Mucosa of descending colon (tissue), 3 donors: ENCODE data around the gene WNT7B. TPM values are rescaled to one million over a fixed set of nuclear protein-coding genes. Genes with fewer than 3 reads are reported as not detected.

Experiments
- ATAC-seq: fragments of 200-7000 bp; cut with Tn5 transposase; one replicate; pipeline ENCODE4 v1.9.1; 2020; ENCODE audit warnings: mild to moderate bottlenecking, moderate library complexity
- DNase-seq, 3 donors: peaks; one replicate each; pipeline ENCODE4 v3.0.0-alpha.2; 2020
- H3K36me3 ChIP-seq: fragments of 200-600 bp; one replicate; pipeline ENCODE4 v1.8.0; 2021; ENCODE audit warnings: low read depth, mild to moderate bottlenecking
- H3K4me1 ChIP-seq: fragments of 200-600 bp; one replicate; pipeline ENCODE4 v1.8.0; 2021; ENCODE audit warnings: low read depth, mild to moderate bottlenecking
- H3K4me3 ChIP-seq: fragments of 200-600 bp; one replicate; pipeline ENCODE4 v1.8.0; 2021; ENCODE audit warnings: mild to moderate bottlenecking
- H3K9me3 ChIP-seq: fragments of 200-600 bp; one replicate; pipeline ENCODE4 v1.8.0; 2021; ENCODE audit warnings: mild to moderate bottlenecking
- intact Hi-C, 2 donors: fragments of 100-400 bp; cut with DNase I in 1 of 2; cut with micrococcal nuclease in 1 of 2; formaldehyde crosslinking; loops; one replicate each; pipeline versions ENCODE4 v1.11.0 to v1.11.1; 2022; cut with DNase I, micrococcal nuclease
- total RNA-seq, 3 donors: library from RNA; stranded (reverse); fragmentation: NEBNext Ultra II Directional in 2 of 3; extraction: Animal tissue kit (Norgen Biotek cat#: 25700) in 2 of 3; gene quantifications; one replicate each; pipeline versions ENCODE4 v1.2.1 to v1.2.4, GENCODE V29; 2021 to 2023
- TF ChIP-seq, protein P1 (sequence below): fragments of 200-600 bp; IDR thresholded peaks from one replicate; pipeline ENCODE4 v1.8.0; 2022; ENCODE audit warnings: antibody characterized with exemption, mild to moderate bottlenecking
- donor health status: DM: no; HTN: no; CAD: no; lungs with moderate emphysema.
- donor health status: DM: no; HTN: no; CAD: no.
- donor health status: DM: no; HTN: yes; CAD: no.

The WNT7B gene
- total RNA-seq, 3 donors from 2014 or later: not detected

DNA sequence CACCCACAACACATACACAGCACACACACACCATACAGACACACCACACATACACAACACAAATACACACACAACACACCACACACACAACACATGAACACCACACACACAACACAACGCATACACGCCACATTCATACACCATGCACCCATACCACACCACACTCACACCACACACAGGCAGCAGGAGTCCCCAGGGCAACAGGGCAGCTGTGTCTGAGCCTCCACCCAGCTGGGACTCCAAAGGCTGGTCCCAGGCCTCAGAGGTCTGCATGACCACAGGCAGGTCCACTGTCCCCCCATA is 3.3 kb upstream of the WNT7B start:
- intact Hi-C loops: no loop called here
- Histone ChIP-seq H3K4me3 (no peak overlapping the region), H3K4me1 (peaks cover 17% of the 10 kb centered on the region), H3K36me3 (no peaks in the 10 kb centered on the region), H3K9me3 (no peaks in the 10 kb centered on the region)
- TF ChIP-seq, protein P1, sequence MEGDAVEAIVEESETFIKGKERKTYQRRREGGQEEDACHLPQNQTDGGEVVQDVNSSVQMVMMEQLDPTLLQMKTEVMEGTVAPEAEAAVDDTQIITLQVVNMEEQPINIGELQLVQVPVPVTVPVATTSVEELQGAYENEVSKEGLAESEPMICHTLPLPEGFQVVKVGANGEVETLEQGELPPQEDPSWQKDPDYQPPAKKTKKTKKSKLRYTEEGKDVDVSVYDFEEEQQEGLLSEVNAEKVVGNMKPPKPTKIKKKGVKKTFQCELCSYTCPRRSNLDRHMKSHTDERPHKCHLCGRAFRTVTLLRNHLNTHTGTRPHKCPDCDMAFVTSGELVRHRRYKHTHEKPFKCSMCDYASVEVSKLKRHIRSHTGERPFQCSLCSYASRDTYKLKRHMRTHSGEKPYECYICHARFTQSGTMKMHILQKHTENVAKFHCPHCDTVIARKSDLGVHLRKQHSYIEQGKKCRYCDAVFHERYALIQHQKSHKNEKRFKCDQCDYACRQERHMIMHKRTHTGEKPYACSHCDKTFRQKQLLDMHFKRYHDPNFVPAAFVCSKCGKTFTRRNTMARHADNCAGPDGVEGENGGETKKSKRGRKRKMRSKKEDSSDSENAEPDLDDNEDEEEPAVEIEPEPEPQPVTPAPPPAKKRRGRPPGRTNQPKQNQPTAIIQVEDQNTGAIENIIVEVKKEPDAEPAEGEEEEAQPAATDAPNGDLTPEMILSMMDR: no peak
- DNase-seq (no peak), ATAC-seq (no peak)

DNA sequence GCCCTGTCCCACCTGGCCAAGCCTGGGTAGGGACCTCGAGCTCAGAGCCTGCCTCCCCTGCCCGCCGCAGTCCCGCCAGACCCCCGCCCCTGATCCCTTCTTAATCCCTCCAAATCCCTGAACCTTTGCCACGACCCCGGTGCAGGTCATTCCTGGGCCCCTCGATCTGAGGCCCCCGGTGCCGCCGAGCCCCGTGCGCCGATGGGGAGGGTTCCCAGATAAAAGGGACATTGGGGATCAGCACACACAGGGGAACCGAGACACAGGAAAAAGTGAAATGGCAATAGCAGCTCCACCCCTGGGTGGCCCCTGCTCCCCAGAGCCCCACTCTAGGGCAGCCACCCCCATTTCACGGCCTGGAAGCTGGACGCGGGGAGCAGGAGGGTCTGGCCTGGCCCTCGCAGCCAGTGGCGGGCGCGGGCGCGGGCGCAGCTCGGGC is 1.3 kb upstream of the WNT7B start:
- Histone ChIP-seq H3K4me3 (no peak overlapping the region), H3K36me3 (no peaks in the 10 kb centered on the region), H3K9me3 (no peaks in the 10 kb centered on the region), H3K4me1 (peaks cover 17% of the 10 kb centered on the region)
- TF ChIP-seq, protein P1: no peak
- no peak for DNase-seq
- intact Hi-C loops: no loop called here
- no peak for ATAC-seq

- peak; percentile 8 for ATAC-seq
- intact Hi-C loops: no loop called here
- Histone ChIP-seq H3K9me3 (no peaks in the 10 kb centered on the region), H3K4me1 (peaks cover 17% of the 10 kb centered on the region), H3K36me3 (no peaks in the 10 kb centered on the region), H3K4me3 (no peak overlapping the region)
- TF ChIP-seq, protein P1: no peak
- no peak for DNase-seq
Observed at GRCh38 chr22:45977551-45978274, 751 bp upstream of the WNT7B start.

GRCh38 chr22:45976254-45977002 is 534 bp downstream of the WNT7B start:
- intact Hi-C loops: no loop called here
- H3K4me1 ChIP-seq: peaks cover 22% of the 10 kb centered on the region
- no peak for DNase-seq
- no peaks in the 10 kb centered on the region for H3K9me3 ChIP-seq
- H3K4me3 ChIP-seq: no peak overlapping the region
- no peak for ATAC-seq
- no peaks in the 10 kb centered on the region for H3K36me3 ChIP-seq
- TF ChIP-seq, protein P1: no peak

DNA sequence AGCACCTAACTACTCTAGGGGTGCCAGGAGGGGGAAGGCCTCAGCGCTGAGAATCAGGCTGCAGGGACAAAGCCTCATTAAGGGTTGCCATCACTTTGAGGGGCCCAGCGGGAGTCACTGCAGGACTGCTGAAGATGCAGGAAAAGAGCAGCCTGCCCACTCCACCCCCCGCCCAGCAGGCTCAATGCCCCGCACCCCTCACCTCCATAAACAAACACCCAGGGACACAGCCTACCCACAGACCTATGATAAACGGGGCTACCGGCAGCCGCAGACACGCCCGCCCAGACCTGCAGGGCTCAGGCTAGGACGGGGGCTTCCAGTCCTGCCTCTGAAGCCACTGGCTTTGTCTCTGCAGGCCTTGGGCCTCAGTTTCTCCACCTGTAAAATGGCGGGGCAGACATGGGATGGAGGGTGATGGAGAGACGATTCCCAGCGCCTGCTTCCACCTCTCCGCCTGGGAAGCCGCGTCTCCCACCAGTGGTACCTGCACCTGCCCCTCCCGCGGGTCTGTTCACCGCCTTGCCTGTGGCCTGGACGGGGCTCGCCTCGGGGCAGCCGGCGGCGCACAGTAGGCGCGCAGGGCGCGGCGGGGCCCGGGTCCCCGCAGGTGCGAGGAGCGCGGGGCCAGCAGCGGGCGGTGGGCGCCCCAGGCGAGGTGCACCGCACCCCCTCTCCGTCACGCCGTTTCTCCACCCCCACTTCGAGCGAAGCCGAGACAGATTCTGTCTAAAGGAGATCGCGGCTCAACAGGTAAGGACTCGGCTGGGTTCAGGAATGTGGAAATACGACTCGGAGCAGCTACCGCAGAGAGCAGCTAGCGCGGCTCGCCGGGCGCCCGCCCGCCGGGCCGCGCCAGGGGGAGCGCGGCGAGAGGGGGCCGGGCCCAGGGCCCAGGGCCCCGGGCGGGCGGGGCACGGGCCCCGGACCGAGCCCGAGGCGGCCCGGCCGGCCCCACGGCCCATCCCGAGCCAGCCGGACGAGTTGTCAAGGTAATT is 1.5 kb downstream of the WNT7B start:
- intact Hi-C loops: no loop called here
- H3K9me3 ChIP-seq: no peaks in the 10 kb centered on the region
- H3K4me1 ChIP-seq: peaks cover 25% of the 10 kb centered on the region
- H3K36me3 ChIP-seq: no peaks in the 10 kb centered on the region
- TF ChIP-seq, protein P1: no peak
- no peak for DNase-seq
- no peak for ATAC-seq
- no peak overlapping the region for H3K4me3 ChIP-seq
